HG02870 (cell line): ENCODE data around the gene RAD51.

ENCODE experiments used
- ATAC-seq: cut with Tn5 transposase; IDR thresholded peaks from one replicate; pipeline ENCODE4 v1.9.1; 2021; ENCODE audit warnings: mild to moderate bottlenecking, moderate library complexity; ENCODE audit not compliant: unreplicated experiment

The RAD51 gene

GRCh38 chr15:40759961-40760360, 65.0 kb downstream of the RAD51 start:
- no peak for ATAC-seq

- no peak for ATAC-seq
Observed at GRCh38 chr15:40762919-40763800, 68.2 kb downstream of the RAD51 start.

- ATAC-seq, result no peak
Observed at GRCh38 chr15:40763801-40764628, 69.0 kb downstream of the RAD51 start, which contains the start of gene GCHFR. GCHFR (plus strand) TSS chr15:40764068; CDS start chr15:40764181, 113 bp downstream.

GRCh38 chr15:40764629-40765103, 69.7 kb downstream of the RAD51 start:
- ATAC-seq, result no peak

GRCh38 chr15:40766194-40766815, 71.3 kb downstream of the RAD51 start:
- ATAC-seq, result no peak

GRCh38 chr15:40766906-40767837, 72.2 kb downstream of the RAD51 start:
- ATAC-seq, result no peak

GRCh38 chr15:40767838-40768500, 73.0 kb downstream of the RAD51 start:
- no peak for ATAC-seq

- ATAC-seq, result no peak
Observed at GRCh38 chr15:40768521-40769273, 73.7 kb downstream of the RAD51 start.

GRCh38 chr15:40769274-40770146, 74.5 kb downstream of the RAD51 start, which contains the start of gene C15orf62:
C15orf62 (plus strand) TSS chr15:40769980; CDS start chr15:40770496, 516 bp downstream.
- no peak for ATAC-seq

GRCh38 chr15:40770147-40770721, 75.3 kb downstream of the RAD51 start:
- no peak for ATAC-seq

GRCh38 chr15:40771242-40771641, 76.3 kb downstream of the RAD51 start:
- no peak for ATAC-seq

GRCh38 chr15:40772014-40772413, 77.0 kb downstream of the RAD51 start:
- no peak for ATAC-seq

GRCh38 chr15:40773496-40773895, 78.5 kb downstream of the RAD51 start:
- ATAC-seq, result no peak

- ATAC-seq, result no peak
Observed at GRCh38 chr15:40773902-40774301, 78.9 kb downstream of the RAD51 start.

GRCh38 chr15:40775007-40775406, 80.0 kb downstream of the RAD51 start:
- no peak for ATAC-seq

- no peak for ATAC-seq
Observed at GRCh38 chr15:40775740-40776536, 81.0 kb downstream of the RAD51 start.
